Measurements from ENCODE around the gene GRID1.

The GRID1 gene

DNA sequence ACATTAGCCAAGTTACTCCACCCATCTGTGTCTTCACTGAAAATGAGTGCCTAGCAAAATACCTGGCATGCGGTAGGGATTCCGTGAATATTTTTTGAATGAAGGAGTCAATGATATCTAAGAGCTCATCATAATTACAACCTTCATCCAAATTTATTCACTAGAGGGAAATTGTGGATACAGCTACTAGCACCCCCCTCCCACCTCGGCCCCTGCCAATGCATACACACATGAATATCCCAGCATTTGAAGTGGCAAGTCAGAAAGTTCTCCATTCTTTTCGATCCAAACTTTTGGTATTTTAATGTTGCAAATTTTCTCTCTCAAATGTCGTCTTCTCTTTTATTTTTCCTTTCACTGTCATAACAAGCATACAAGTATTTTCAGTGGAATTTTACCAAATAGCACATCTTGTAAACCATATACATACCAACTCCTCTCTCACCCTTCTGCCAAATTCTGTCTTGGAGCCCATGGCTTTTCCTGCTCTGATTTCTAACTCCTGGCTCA is 164.3 kb downstream of the GRID1 start:
- no peak for DNase-seq (ENCODE audit: low read depth)
- TF ChIP-seq, protein P1, sequence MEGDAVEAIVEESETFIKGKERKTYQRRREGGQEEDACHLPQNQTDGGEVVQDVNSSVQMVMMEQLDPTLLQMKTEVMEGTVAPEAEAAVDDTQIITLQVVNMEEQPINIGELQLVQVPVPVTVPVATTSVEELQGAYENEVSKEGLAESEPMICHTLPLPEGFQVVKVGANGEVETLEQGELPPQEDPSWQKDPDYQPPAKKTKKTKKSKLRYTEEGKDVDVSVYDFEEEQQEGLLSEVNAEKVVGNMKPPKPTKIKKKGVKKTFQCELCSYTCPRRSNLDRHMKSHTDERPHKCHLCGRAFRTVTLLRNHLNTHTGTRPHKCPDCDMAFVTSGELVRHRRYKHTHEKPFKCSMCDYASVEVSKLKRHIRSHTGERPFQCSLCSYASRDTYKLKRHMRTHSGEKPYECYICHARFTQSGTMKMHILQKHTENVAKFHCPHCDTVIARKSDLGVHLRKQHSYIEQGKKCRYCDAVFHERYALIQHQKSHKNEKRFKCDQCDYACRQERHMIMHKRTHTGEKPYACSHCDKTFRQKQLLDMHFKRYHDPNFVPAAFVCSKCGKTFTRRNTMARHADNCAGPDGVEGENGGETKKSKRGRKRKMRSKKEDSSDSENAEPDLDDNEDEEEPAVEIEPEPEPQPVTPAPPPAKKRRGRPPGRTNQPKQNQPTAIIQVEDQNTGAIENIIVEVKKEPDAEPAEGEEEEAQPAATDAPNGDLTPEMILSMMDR (IDR thresholded peaks at IDR 0.05; ENCODE audit: insufficient read depth, low read depth, low read length, missing control alignments): no peak

DNA sequence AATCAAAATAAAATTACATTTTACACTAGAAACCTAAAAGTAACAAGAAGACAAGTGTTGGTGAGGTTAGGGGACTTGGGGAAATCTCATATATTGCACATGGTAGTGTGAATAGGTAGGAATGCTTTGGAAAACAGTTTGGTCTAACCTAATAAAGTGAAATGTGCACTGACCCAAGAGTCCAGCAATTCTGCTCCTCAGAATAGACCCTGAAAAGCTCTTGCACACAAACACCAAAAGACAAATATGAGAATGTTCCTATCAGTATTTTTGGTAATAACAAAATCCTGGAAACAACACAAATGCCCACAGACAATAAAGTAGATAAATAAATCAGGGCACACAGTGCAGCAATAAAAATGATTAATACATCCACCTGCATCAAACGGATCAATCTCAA is 165.7 kb downstream of the GRID1 start:
- no peak for DNase-seq (ENCODE audit: low read depth)
- TF ChIP-seq, protein P1 (IDR thresholded peaks at IDR 0.05; ENCODE audit: insufficient read depth, low read depth, low read length, missing control alignments): no peak
- H3K4me3 ChIP-seq (ENCODE audit: low read length): no peak overlapping the region

More for the DNA sequence above, 164.3 kb downstream of the GRID1 start:
- H3K4me3 ChIP-seq (ENCODE audit: low read length): no peak overlapping the region

DNA sequence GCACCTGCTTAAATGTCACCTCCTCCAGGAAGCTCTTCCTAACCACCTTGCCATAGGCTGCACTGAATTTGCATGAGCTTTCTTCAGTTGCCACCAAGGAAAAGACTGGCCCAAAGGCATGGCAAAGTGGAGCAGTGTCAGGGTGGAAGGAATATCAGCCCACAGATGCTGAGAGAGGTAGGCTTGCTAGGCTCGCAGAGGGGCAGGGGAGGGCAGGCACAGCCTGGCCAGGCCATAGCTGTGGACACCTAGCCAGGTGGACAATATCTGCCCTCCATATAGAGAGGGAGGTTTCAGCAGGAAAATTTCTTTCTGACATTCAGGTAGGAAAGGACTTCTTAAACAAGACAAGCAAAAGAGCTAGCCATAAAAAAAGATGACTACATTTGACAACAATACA is 166.3 kb downstream of the GRID1 start:
- no peak overlapping the region for H3K4me3 ChIP-seq (ENCODE audit: low read length)

DNA sequence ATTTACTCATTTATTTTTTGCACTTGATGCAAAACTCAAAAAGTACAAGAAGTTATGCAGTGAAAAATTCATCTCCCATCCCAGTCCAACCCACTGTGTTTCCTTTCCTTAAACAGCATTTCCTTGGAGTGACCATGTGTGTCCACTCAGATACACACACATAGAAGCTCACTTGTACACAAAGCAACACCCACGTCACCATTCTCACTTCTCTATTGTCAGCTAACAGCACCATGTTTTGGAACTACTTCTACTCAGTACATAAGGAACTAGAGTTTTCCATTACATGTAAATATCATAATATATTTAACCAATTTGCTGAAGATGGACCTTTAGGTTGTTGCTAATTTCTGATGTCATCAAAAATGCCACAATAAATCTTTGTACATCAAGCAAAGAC is 167.6 kb downstream of the GRID1 start:
- no peak for DNase-seq (ENCODE audit: low read depth)

More for the DNA sequence above, 166.3 kb downstream of the GRID1 start:
- DNase-seq (ENCODE audit: low read depth): no peak
- TF ChIP-seq, protein P1 (IDR thresholded peaks at IDR 0.05; ENCODE audit: insufficient read depth, low read depth, low read length, missing control alignments): no peak

DNA sequence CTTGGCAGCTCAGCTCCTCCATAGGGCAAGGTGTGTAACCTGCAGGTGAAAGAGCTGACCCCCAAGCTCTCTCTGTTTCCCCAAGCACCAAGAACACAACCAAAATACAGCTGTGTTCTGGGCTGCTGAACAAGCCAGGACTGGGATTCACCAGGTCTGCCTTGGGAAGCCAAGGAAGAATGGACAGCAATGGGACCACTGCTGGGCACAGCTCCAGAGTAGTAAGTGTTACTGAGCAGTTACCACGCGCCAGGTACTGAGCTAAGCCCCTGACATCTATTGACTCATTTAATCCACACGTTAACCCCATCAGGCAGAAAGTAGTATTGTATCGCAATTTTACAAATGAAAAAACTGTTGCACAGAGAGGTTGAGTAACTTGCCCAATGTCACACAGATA is 168.3 kb downstream of the GRID1 start:
- no peak for DNase-seq (ENCODE audit: low read depth)
- TF ChIP-seq, protein P1 (IDR thresholded peaks at IDR 0.05; ENCODE audit: insufficient read depth, low read depth, low read length, missing control alignments): no peak
- H3K4me3 ChIP-seq (ENCODE audit: low read length): no peak overlapping the region

More for the DNA sequence above, 167.6 kb downstream of the GRID1 start:
- H3K4me3 ChIP-seq (ENCODE audit: low read length): no peak overlapping the region
- TF ChIP-seq, protein P1 (IDR thresholded peaks at IDR 0.05; ENCODE audit: insufficient read depth, low read depth, low read length, missing control alignments): no peak

DNA sequence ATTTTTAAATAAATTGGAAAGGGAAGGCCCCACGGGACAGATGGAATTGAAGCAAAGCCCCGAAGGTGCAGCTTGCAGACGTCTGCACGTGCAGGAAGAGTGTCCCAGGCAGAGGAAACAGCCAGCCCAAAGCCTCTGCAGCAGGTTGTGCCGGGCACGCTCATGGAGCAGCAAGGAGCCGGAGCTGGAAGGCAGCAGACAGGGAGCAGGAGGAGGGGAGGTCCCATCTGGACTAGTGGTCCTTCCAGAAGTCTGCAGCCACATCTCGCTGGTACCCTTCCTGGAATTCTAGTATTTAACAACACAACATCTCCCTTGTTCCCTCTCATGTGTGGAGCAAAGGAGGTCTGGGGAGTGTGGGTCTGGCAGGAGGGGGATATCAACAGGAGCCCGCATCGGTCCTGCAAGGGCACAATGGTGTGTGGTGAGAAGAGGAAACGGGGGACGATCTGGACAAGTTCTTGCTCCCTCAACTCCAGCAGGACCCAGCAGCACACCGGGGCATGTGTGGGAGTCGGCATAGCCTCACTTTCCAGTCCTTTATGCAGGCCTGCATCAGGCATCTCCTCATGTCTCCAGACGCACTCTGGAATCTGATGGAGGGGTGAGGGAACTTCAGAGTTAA is 169.3 kb downstream of the GRID1 start:
- TF ChIP-seq, protein P1 (IDR thresholded peaks at IDR 0.05; ENCODE audit: insufficient read depth, low read depth, low read length, missing control alignments): no peak
- no peak for DNase-seq (ENCODE audit: low read depth)

More for the DNA sequence above, 169.3 kb downstream of the GRID1 start:
- no peak overlapping the region for H3K4me3 ChIP-seq (ENCODE audit: low read length)
